Measurements from ENCODE around the gene AOPEP. TPM values are rescaled to one million over a fixed set of nuclear protein-coding genes. Genes with fewer than 3 reads are reported as not detected.

The AOPEP gene
- total RNA-seq, 1 donor from 2014 or later, result 25.8 TPM

- Mint-ChIP-seq H3K27ac (ENCODE audit: unreplicated experiment) (no peak overlapping the region), H3K4me3 (ENCODE audit: unreplicated experiment) (no peak overlapping the region), H3K27me3 (ENCODE audit: unreplicated experiment) (no peaks in the 10 kb centered on the region), H3K9me3 (ENCODE audit: unreplicated experiment) (no peaks in the 10 kb centered on the region), H3K4me1 (ENCODE audit: low read depth, unreplicated experiment) (peaks cover 17% of the 10 kb centered on the region), H3K36me3 (ENCODE audit: unreplicated experiment) (no peaks in the 10 kb centered on the region)
- no peak for DNase-seq
- no peak for TF ChIP-seq CTCF (IDR thresholded peaks at IDR 0.05; ENCODE audit: partially characterized antibody, unreplicated experiment)
Measured at GRCh38 chr9:94870465-94870792, 143.9 kb downstream of the AOPEP start.

GRCh38 chr9:94870793-94871558, 144.5 kb downstream of the AOPEP start:
- Mint-ChIP-seq H3K9me3 (ENCODE audit: unreplicated experiment) (no peaks in the 10 kb centered on the region), H3K27ac (ENCODE audit: unreplicated experiment) (no peak overlapping the region), H3K4me3 (ENCODE audit: unreplicated experiment) (no peak overlapping the region), H3K27me3 (ENCODE audit: unreplicated experiment) (no peaks in the 10 kb centered on the region), H3K36me3 (ENCODE audit: unreplicated experiment) (no peaks in the 10 kb centered on the region), H3K4me1 (ENCODE audit: low read depth, unreplicated experiment) (peaks cover 13% of the 10 kb centered on the region)
- no peak for TF ChIP-seq CTCF (IDR thresholded peaks at IDR 0.05; ENCODE audit: partially characterized antibody, unreplicated experiment)
- DNase-seq, result no peak

- DNase-seq, result no peak
- TF ChIP-seq CTCF (IDR thresholded peaks at IDR 0.05; ENCODE audit: partially characterized antibody, unreplicated experiment), result no peak
- Mint-ChIP-seq H3K27ac (ENCODE audit: unreplicated experiment) (no peak overlapping the region), H3K4me3 (ENCODE audit: unreplicated experiment) (no peak overlapping the region), H3K36me3 (ENCODE audit: unreplicated experiment) (no peaks in the 10 kb centered on the region), H3K4me1 (ENCODE audit: low read depth, unreplicated experiment) (peaks cover 7% of the 10 kb centered on the region), H3K27me3 (ENCODE audit: unreplicated experiment) (no peaks in the 10 kb centered on the region), H3K9me3 (ENCODE audit: unreplicated experiment) (no peaks in the 10 kb centered on the region)
Measured at GRCh38 chr9:94872083-94872833, 145.8 kb downstream of the AOPEP start.

- Mint-ChIP-seq H3K4me1 (ENCODE audit: low read depth, unreplicated experiment) (peaks cover 4% of the 10 kb centered on the region), H3K36me3 (ENCODE audit: unreplicated experiment) (no peaks in the 10 kb centered on the region)
- no peak for DNase-seq
Measured at GRCh38 chr9:94872891-94873511, 146.5 kb downstream of the AOPEP start.

More at GRCh38 chr9:94872891-94873511, 146.5 kb downstream of the AOPEP start:
- H3K27me3 Mint-ChIP-seq (ENCODE audit: unreplicated experiment), result no peaks in the 10 kb centered on the region
- H3K27ac Mint-ChIP-seq (ENCODE audit: unreplicated experiment), result no peak overlapping the region
- TF ChIP-seq CTCF (IDR thresholded peaks at IDR 0.05; ENCODE audit: partially characterized antibody, unreplicated experiment), result no peak
- H3K4me3 Mint-ChIP-seq (ENCODE audit: unreplicated experiment), result no peak overlapping the region
- no peaks in the 10 kb centered on the region for H3K9me3 Mint-ChIP-seq (ENCODE audit: unreplicated experiment)
